ENCODE results near the gene GATA2.

The GATA2 gene

GRCh38 chr3:128459461-128459820 is 33.6 kb downstream of the GATA2 start:
- no peak for TF ChIP-seq EZH2phosphoT487 (conservative IDR thresholded peaks at IDR 0.05; ENCODE audit: low read length)
- TF ChIP-seq CTCF (IDR thresholded peaks at IDR 0.05; ENCODE audit: insufficient read depth, low read length, poor library complexity, severe bottlenecking), result no peak
- Histone ChIP-seq H3K9me3 (ENCODE audit: insufficient read depth, low read length) (no peaks in the 10 kb centered on the region), H3K27ac (ENCODE audit: low read depth, low read length) (no peak overlapping the region), H3K4me2 (ENCODE audit: low read depth, low read length, poor library complexity, severe bottlenecking) (no peak overlapping the region), H3K36me3 (ENCODE audit: low read length) (no peaks in the 10 kb centered on the region), H4K20me1 (ENCODE audit: low read depth, low read length) (no peaks in the 10 kb centered on the region), H3K27me3 (ENCODE audit: low read length) (no peaks in the 10 kb centered on the region), H3K79me2 (ENCODE audit: insufficient read depth, low read length) (no peaks in the 10 kb centered on the region), H2AFZ (ENCODE audit: low read depth, low read length, severe bottlenecking) (no peak overlapping the region), H3K9ac (ENCODE audit: low read length) (no peak overlapping the region), H3F3A (ENCODE audit: insufficient read depth) (no peaks in the 10 kb centered on the region), H3K4me3 (ENCODE audit: insufficient read depth, low read length, poor library complexity, severe bottlenecking) (no peak overlapping the region), H3K9me2 (replicated peaks; ENCODE audit: insufficient read depth, low read length) (no peaks in the 10 kb centered on the region)

GRCh38 chr3:128458746-128459460 is 34.1 kb downstream of the GATA2 start:
- Histone ChIP-seq H3K27me3 (ENCODE audit: low read length) (no peaks in the 10 kb centered on the region), H3K4me2 (ENCODE audit: low read depth, low read length, poor library complexity, severe bottlenecking) (no peak overlapping the region), H3K27ac (ENCODE audit: low read depth, low read length) (no peak overlapping the region), H3K9me3 (ENCODE audit: insufficient read depth, low read length) (no peaks in the 10 kb centered on the region), H4K20me1 (ENCODE audit: low read depth, low read length) (no peaks in the 10 kb centered on the region), H3F3A (ENCODE audit: insufficient read depth) (no peaks in the 10 kb centered on the region), H3K9me2 (replicated peaks; ENCODE audit: insufficient read depth, low read length) (no peaks in the 10 kb centered on the region), H3K36me3 (ENCODE audit: low read length) (no peaks in the 10 kb centered on the region), H3K9ac (ENCODE audit: low read length) (no peak overlapping the region), H2AFZ (ENCODE audit: low read depth, low read length, severe bottlenecking) (no peak overlapping the region), H3K4me3 (ENCODE audit: insufficient read depth, low read length, poor library complexity, severe bottlenecking) (no peak overlapping the region), H3K79me2 (ENCODE audit: insufficient read depth, low read length) (no peaks in the 10 kb centered on the region)
- TF ChIP-seq EZH2phosphoT487 (conservative IDR thresholded peaks at IDR 0.05; ENCODE audit: low read length) (no peak), CTCF (IDR thresholded peaks at IDR 0.05; ENCODE audit: insufficient read depth, low read length, poor library complexity, severe bottlenecking) (no peak)

GRCh38 chr3:128457937-128458336 is 35.1 kb downstream of the GATA2 start:
- no peaks in the 10 kb centered on the region for H4K20me1 ChIP-seq (ENCODE audit: low read depth, low read length)
- TF ChIP-seq CTCF (IDR thresholded peaks at IDR 0.05; ENCODE audit: insufficient read depth, low read length, poor library complexity, severe bottlenecking) (no peak), EZH2phosphoT487 (conservative IDR thresholded peaks at IDR 0.05; ENCODE audit: low read length) (no peak)
- H3K79me2 ChIP-seq (ENCODE audit: insufficient read depth, low read length), result no peaks in the 10 kb centered on the region
- no peaks in the 10 kb centered on the region for H3K9me2 ChIP-seq (replicated peaks; ENCODE audit: insufficient read depth, low read length)
- no peak overlapping the region for H3K27ac ChIP-seq (ENCODE audit: low read depth, low read length)
- no peaks in the 10 kb centered on the region for H3K36me3 ChIP-seq (ENCODE audit: low read length)
- no peak overlapping the region for H3K9ac ChIP-seq (ENCODE audit: low read length)
- H3F3A ChIP-seq (ENCODE audit: insufficient read depth), result no peaks in the 10 kb centered on the region
- H2AFZ ChIP-seq (ENCODE audit: low read depth, low read length, severe bottlenecking), result no peak overlapping the region
- H3K4me3 ChIP-seq (ENCODE audit: insufficient read depth, low read length, poor library complexity, severe bottlenecking), result no peak overlapping the region
- H3K27me3 ChIP-seq (ENCODE audit: low read length), result no peaks in the 10 kb centered on the region
- H3K9me3 ChIP-seq (ENCODE audit: insufficient read depth, low read length), result no peaks in the 10 kb centered on the region
- H3K4me2 ChIP-seq (ENCODE audit: low read depth, low read length, poor library complexity, severe bottlenecking), result no peak overlapping the region

All from SU-DHL-6 (cell line).